ENCODE measurements around the gene PREB. TPM values are rescaled to one million over a fixed set of nuclear protein-coding genes. Genes with fewer than 3 reads are reported as not detected.

Gene PREB
- total and polyA plus RNA-seq, 4 donors = 25.8 to 66.8 (median 43.5) TPM

DNA sequence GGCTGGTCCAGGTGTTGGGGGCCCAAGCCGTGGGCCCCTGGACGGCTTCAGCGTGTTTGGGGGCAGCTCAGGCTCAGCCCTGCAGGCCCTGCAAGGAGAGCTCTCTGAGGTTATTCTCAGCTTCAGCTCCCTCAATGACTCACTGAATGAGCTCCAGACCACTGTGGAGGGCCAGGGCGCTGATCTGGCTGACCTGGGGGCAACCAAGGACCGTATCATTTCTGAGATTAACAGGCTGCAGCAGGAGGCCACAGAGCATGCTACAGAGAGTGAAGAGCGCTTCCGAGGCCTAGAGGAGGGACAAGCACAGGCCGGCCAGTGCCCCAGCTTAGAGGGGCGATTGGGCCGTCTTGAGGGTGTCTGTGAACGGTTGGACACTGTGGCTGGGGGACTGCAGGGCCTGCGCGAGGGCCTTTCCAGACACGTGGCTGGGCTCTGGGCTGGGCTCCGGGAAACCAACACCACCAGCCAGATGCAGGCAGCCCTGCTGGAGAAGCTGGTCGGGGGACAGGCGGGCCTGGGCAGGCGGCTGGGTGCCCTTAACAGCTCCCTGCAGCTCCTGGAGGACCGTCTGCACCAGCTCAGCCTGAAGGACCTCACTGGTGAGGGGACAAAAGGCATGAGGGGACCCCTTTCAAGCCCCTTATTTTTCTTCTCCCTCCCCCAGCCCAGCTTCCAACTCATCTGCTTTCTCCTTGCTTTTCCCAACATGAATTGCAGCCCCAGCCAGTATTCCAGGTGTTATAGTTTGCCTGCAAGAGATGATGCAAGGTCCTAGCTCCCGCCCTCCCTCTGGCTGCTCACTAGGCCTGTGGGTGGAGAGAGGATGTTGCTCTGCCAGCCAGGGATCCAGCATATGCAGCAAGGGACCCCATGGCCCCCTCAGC, 50.8 kb downstream of the PREB start:
- H3K9ac ChIP-seq (ENCODE audit: insufficient read depth in 1 of 2, low read length in 2 of 2) = no peak overlapping the region
- ATAC-seq (ENCODE audit: insufficient read depth, low FRiP score) = no peak
- no peak overlapping the region for H3K4me3 ChIP-seq
- H3K27me3 ChIP-seq (ENCODE audit: control insufficient read depth in 3 of 3, insufficient read depth in 3 of 3, low read length in 2 of 3) = no peaks in the 10 kb centered on the region
- TF ChIP-seq, protein P1, sequence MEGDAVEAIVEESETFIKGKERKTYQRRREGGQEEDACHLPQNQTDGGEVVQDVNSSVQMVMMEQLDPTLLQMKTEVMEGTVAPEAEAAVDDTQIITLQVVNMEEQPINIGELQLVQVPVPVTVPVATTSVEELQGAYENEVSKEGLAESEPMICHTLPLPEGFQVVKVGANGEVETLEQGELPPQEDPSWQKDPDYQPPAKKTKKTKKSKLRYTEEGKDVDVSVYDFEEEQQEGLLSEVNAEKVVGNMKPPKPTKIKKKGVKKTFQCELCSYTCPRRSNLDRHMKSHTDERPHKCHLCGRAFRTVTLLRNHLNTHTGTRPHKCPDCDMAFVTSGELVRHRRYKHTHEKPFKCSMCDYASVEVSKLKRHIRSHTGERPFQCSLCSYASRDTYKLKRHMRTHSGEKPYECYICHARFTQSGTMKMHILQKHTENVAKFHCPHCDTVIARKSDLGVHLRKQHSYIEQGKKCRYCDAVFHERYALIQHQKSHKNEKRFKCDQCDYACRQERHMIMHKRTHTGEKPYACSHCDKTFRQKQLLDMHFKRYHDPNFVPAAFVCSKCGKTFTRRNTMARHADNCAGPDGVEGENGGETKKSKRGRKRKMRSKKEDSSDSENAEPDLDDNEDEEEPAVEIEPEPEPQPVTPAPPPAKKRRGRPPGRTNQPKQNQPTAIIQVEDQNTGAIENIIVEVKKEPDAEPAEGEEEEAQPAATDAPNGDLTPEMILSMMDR (IDR thresholded peaks at IDR 0.05; ENCODE audit: control extremely low read depth, extremely low read depth) = no peak
- peaks cover 0 to 59% (median 6%) of the 10 kb centered on the region in 5 donors for H3K4me1 ChIP-seq (ENCODE audit: control insufficient read depth in 5 of 5, insufficient read depth in 5 of 5, low read length in 5 of 5)
- no peak for DNase-seq
- H3K9me3 ChIP-seq (ENCODE audit: control insufficient read depth in 4 of 4, insufficient read depth in 3 of 4, low read length in 3 of 4) = no peaks in the 10 kb centered on the region
- H3K36me3 ChIP-seq (ENCODE audit: control insufficient read depth in 4 of 4, insufficient read depth in 4 of 4, low read length in 4 of 4) = peaks cover 0 to 52% (median 11%) of the 10 kb centered on the region in 4 donors
- 92% methylated on average over 20 of the region's 20 CpGs for whole genome bisulfite sequencing, 2 donors
- no peak overlapping the region for H3K27ac ChIP-seq (ENCODE audit: low read depth in 1 of 2, low read length in 1 of 2)

DNA sequence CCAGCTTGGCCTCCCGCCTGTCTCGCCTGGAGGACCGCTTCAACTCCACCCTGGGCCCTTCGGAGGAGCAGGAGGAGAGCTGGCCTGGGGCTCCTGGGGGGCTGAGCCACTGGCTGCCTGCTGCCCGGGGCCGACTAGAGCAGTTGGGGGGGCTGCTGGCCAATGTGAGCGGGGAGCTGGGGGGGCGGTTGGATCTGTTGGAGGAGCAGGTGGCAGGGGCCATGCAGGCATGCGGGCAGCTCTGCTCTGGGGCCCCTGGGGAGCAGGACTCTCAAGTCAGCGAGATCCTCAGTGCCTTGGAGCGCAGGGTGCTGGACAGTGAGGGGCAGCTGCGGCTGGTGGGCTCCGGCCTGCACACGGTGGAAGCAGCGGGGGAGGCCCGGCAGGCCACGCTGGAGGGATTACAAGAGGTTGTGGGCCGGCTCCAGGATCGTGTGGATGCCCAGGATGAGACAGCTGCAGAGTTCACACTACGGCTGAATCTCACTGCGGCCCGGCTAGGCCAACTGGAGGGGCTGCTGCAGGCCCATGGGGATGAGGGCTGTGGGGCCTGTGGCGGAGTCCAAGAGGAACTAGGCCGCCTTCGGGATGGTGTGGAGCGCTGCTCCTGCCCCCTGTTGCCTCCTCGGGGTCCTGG, 51.5 kb downstream of the PREB start:
- ATAC-seq (ENCODE audit: insufficient read depth, low FRiP score) (no peak), DNase-seq (no peak)
- WGBS, 2 donors = 92 to 93% methylated on average over 26 to 27 of the region's 27 CpGs
- H3K9me3 ChIP-seq (ENCODE audit: control insufficient read depth in 4 of 4, insufficient read depth in 3 of 4, low read length in 3 of 4) = no peaks in the 10 kb centered on the region
- peaks cover 0 to 52% (median 11%) of the 10 kb centered on the region in 4 donors for H3K36me3 ChIP-seq (ENCODE audit: control insufficient read depth in 4 of 4, insufficient read depth in 4 of 4, low read length in 4 of 4)
- H3K27me3 ChIP-seq (ENCODE audit: control insufficient read depth in 3 of 3, insufficient read depth in 3 of 3, low read length in 2 of 3) = no peaks in the 10 kb centered on the region
- H3K4me1 ChIP-seq (ENCODE audit: control insufficient read depth in 5 of 5, insufficient read depth in 5 of 5, low read length in 5 of 5) = peaks cover 0 to 61% (median 8%) of the 10 kb centered on the region in 5 donors
- H3K9ac ChIP-seq (ENCODE audit: insufficient read depth in 1 of 2, low read length in 2 of 2) = no peak overlapping the region
- no peak overlapping the region for H3K4me3 ChIP-seq
- TF ChIP-seq, protein P1 (IDR thresholded peaks at IDR 0.05; ENCODE audit: control extremely low read depth, extremely low read depth) = no peak
- no peak overlapping the region for H3K27ac ChIP-seq (ENCODE audit: low read depth in 1 of 2, low read length in 1 of 2)

DNA sequence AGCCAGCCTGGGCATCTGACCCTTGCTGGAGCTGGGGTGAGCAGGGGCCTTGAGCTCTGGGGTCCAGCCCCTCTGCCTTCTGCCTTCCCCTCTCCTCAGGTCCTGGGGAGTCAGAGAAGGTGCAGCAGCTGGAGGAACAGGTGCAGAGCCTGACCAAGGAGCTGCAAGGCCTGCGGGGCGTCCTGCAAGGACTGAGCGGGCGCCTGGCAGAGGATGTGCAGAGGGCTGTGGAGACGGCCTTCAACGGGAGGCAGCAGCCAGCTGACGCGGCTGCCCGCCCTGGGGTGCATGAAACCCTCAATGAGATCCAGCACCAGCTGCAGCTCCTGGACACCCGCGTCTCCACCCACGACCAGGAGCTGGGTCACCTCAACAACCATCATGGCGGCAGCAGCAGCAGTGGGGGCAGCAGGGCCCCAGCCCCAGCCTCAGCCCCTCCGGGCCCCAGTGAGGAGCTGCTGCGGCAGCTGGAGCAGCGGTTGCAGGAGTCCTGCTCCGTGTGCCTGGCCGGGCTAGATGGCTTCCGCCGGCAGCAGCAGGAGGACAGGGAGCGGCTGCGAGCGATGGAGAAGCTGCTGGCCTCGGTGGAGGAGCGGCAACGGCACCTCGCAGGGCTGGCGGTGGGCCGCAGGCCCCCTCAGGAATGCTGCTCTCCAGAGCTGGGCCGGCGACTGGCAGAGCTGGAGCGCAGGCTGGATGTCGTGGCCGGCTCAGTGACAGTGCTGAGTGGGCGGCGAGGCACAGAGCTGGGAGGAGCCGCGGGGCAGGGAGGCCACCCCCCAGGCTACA, 52.3 kb downstream of the PREB start:
- Histone ChIP-seq H3K27ac (ENCODE audit: low read depth in 1 of 2, low read length in 1 of 2) (peak overlapping the region in 1 of 2 donors; percentile 30), H3K27me3 (ENCODE audit: control insufficient read depth in 3 of 3, insufficient read depth in 3 of 3, low read length in 2 of 3) (no peaks in the 10 kb centered on the region), H3K4me3 (no peak overlapping the region), H3K9me3 (ENCODE audit: control insufficient read depth in 4 of 4, insufficient read depth in 3 of 4, low read length in 3 of 4) (no peaks in the 10 kb centered on the region), H3K9ac (ENCODE audit: insufficient read depth in 1 of 2, low read length in 2 of 2) (no peak overlapping the region), H3K36me3 (ENCODE audit: control insufficient read depth in 4 of 4, insufficient read depth in 4 of 4, low read length in 4 of 4) (peaks cover 0 to 52% (median 11%) of the 10 kb centered on the region in 4 donors), H3K4me1 (ENCODE audit: control insufficient read depth in 5 of 5, insufficient read depth in 5 of 5, low read length in 5 of 5) (peaks cover 0 to 64% (median 13%) of the 10 kb centered on the region in 5 donors)
- TF ChIP-seq, protein P1 (IDR thresholded peaks at IDR 0.05; ENCODE audit: control extremely low read depth, extremely low read depth) = no peak
- ATAC-seq (ENCODE audit: insufficient read depth, low FRiP score) (no peak), DNase-seq (no peak)
- WGBS, 2 donors = 91 to 95% methylated on average over 36 to 38 of the region's 38 CpGs

Other genes with a start within 250 kb of the PREB start
- gene MAPRE3, start 164.0 kb downstream of the PREB start, total RNA-seq = 10 to 100 TPM; 10.2 to 34.1 TPM
- gene MAPRE3, start 164.0 kb downstream of the PREB start, polyA plus RNA-seq = 10 to 100 TPM; 20.4 to 41.9 TPM
- gene TMEM214, start 101.7 kb downstream of the PREB start, total RNA-seq = 10 to 100 TPM; 34.3 to 99.2 TPM
- 10 to 100 TPM; 56.7 to 62.5 TPM for gene TMEM214, start 101.7 kb downstream of the PREB start, polyA plus RNA-seq
- gene AGBL5, start 83.0 kb downstream of the PREB start, total RNA-seq = 10 to 100 TPM; 17.3 to 22.3 TPM
- gene AGBL5, start 83.0 kb downstream of the PREB start, polyA plus RNA-seq = 10 to 100 TPM in 1 of 2 donors, 1 to 10 TPM in 1; 8.6 to 11.6 TPM
- 100 to 1,000 TPM; 164 to 238 TPM for gene OST4, start 63.0 kb downstream of the PREB start, total RNA-seq
- 100 to 1,000 TPM; 379 to 577 TPM for gene OST4, start 63.0 kb downstream of the PREB start, polyA plus RNA-seq
- 100 to 1,000 TPM in 1 of 2 donors, 10 to 100 TPM in 1; 88.4 to 163 TPM for gene EMILIN1, start 56.0 kb downstream of the PREB start, total RNA-seq
- 10 to 100 TPM; 74.1 to 98.6 TPM for gene EMILIN1, start 56.0 kb downstream of the PREB start, polyA plus RNA-seq
- gene KHK, start 47.9 kb downstream of the PREB start, total RNA-seq = 1 to 10 TPM; 1.6 to 7.6 TPM
- gene KHK, start 47.9 kb downstream of the PREB start, polyA plus RNA-seq = 1 to 10 TPM; 3.1 to 4.2 TPM
- under 1 TPM; 0.57 to 0.89 TPM for gene CGREF1, start 15.5 kb downstream of the PREB start, total RNA-seq
- under 1 TPM; 0.55 to 0.80 TPM for gene CGREF1, start 15.5 kb downstream of the PREB start, polyA plus RNA-seq
- under 1 TPM; 0.11 to 0.74 TPM for gene ABHD1, start 10.8 kb downstream of the PREB start, total RNA-seq
- under 1 TPM; 0.08 to 0.16 TPM for gene ABHD1, start 10.8 kb downstream of the PREB start, polyA plus RNA-seq
- gene PRR30, start 4.8 kb upstream of the PREB start, total RNA-seq = not detected
- gene PRR30, start 4.8 kb upstream of the PREB start, polyA plus RNA-seq = not detected
- gene TCF23, start 14.4 kb upstream of the PREB start, total RNA-seq = under 1 TPM in 1 of 2 donors, not detected in 1; 0.18 TPM
- under 1 TPM; 0.01 to 0.04 TPM for gene TCF23, start 14.4 kb upstream of the PREB start, polyA plus RNA-seq
- 100 to 1,000 TPM in 1 of 2 donors, 10 to 100 TPM in 1; 90.0 to 107 TPM for gene ATRAID, start 77.4 kb upstream of the PREB start, total RNA-seq
- gene ATRAID, start 77.4 kb upstream of the PREB start, polyA plus RNA-seq = 100 to 1,000 TPM; 136 to 204 TPM
- gene SLC5A6, start 77.6 kb upstream of the PREB start, total RNA-seq = 10 to 100 TPM; 12.1 to 32.5 TPM
- gene SLC5A6, start 77.6 kb upstream of the PREB start, polyA plus RNA-seq = 10 to 100 TPM; 15.2 to 33.1 TPM
- gene CAD, start 82.7 kb upstream of the PREB start, total RNA-seq = 10 to 100 TPM; 18.3 to 42.0 TPM
- 10 to 100 TPM; 10.9 to 19.4 TPM for gene CAD, start 82.7 kb upstream of the PREB start, polyA plus RNA-seq
- gene SLC30A3, start 128.4 kb upstream of the PREB start, total RNA-seq = under 1 TPM; 0.31 to 0.77 TPM
- under 1 TPM; 0.11 to 0.37 TPM for gene SLC30A3, start 128.4 kb upstream of the PREB start, polyA plus RNA-seq
- gene DNAJC5G, start 140.8 kb upstream of the PREB start, total RNA-seq = not detected
- not detected for gene DNAJC5G, start 140.8 kb upstream of the PREB start, polyA plus RNA-seq
- gene TRIM54, start 147.8 kb upstream of the PREB start, total RNA-seq = under 1 TPM; 0.09 to 0.48 TPM
- under 1 TPM; 0.10 to 0.16 TPM for gene TRIM54, start 147.8 kb upstream of the PREB start, polyA plus RNA-seq
- gene UCN, start 173.8 kb upstream of the PREB start, total RNA-seq = 1 to 10 TPM in 1 of 2 donors, under 1 TPM in 1; 0.34 to 2.0 TPM
- gene UCN, start 173.8 kb upstream of the PREB start, polyA plus RNA-seq = 1 to 10 TPM in 1 of 2 donors, under 1 TPM in 1; 0.76 to 2.0 TPM
- 100 to 1,000 TPM in 1 of 2 donors, 10 to 100 TPM in 1; 42.1 to 103 TPM for gene MPV17, start 188.5 kb upstream of the PREB start, total RNA-seq
- gene MPV17, start 188.5 kb upstream of the PREB start, polyA plus RNA-seq = 100 to 1,000 TPM in 1 of 2 donors, 10 to 100 TPM in 1; 94.5 to 224 TPM
- gene GTF3C2, start 222.1 kb upstream of the PREB start, total RNA-seq = 10 to 100 TPM; 46.4 to 61.8 TPM
- 10 to 100 TPM; 28.7 to 41.0 TPM for gene GTF3C2, start 222.1 kb upstream of the PREB start, polyA plus RNA-seq
- gene EIF2B4, start 235.7 kb upstream of the PREB start, total RNA-seq = 10 to 100 TPM; 19.6 to 37.3 TPM
- gene EIF2B4, start 235.7 kb upstream of the PREB start, polyA plus RNA-seq = 10 to 100 TPM; 37.3 to 55.4 TPM
- gene SNX17, start 236.0 kb upstream of the PREB start, total RNA-seq = 100 to 1,000 TPM in 1 of 2 donors, 10 to 100 TPM in 1; 65.8 to 129 TPM
- gene SNX17, start 236.0 kb upstream of the PREB start, polyA plus RNA-seq = 100 to 1,000 TPM in 1 of 2 donors, 10 to 100 TPM in 1; 68.4 to 123 TPM
- gene ZNF513, start 246.1 kb upstream of the PREB start, total RNA-seq = 10 to 100 TPM in 1 of 2 donors, 1 to 10 TPM in 1; 8.0 to 21.1 TPM
- 10 to 100 TPM; 21.6 to 22.2 TPM for gene ZNF513, start 246.1 kb upstream of the PREB start, polyA plus RNA-seq

All from lung (tissue), 12 donors.